ENCODE measurements around the gene WAS.

DNA sequence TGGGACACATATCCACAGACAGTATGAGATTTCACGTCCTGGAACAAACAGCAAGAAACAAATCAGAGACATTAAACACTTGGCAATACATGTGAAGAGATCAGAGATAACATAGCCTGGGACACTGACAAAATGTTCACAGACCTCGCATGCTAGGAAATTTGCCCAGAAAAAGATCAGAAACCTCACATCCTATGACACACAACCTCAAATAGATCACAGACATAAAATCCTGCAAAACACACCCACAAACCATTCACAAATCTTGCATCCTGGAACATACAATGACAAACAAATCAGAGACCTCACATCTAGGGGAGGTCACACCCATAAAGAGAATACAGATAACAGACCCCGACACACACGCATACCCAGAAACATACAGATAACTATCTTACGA, 31.0 kb downstream of the WAS start:
- TF ChIP-seq, protein P1, sequence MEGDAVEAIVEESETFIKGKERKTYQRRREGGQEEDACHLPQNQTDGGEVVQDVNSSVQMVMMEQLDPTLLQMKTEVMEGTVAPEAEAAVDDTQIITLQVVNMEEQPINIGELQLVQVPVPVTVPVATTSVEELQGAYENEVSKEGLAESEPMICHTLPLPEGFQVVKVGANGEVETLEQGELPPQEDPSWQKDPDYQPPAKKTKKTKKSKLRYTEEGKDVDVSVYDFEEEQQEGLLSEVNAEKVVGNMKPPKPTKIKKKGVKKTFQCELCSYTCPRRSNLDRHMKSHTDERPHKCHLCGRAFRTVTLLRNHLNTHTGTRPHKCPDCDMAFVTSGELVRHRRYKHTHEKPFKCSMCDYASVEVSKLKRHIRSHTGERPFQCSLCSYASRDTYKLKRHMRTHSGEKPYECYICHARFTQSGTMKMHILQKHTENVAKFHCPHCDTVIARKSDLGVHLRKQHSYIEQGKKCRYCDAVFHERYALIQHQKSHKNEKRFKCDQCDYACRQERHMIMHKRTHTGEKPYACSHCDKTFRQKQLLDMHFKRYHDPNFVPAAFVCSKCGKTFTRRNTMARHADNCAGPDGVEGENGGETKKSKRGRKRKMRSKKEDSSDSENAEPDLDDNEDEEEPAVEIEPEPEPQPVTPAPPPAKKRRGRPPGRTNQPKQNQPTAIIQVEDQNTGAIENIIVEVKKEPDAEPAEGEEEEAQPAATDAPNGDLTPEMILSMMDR (IDR thresholded peaks at IDR 0.05): no peak
- TF ChIP-seq POLR2A (IDR thresholded peaks at IDR 0.05): no peak

Data from heart left ventricle (tissue), 13 donors.